ENCODE measurements around the gene GPC3. TPM values are rescaled to one million over a fixed set of nuclear protein-coding genes. Genes with fewer than 3 reads are reported as not detected.

Gene GPC3
- polyA plus RNA-seq, 3 donors: not detected

DNA sequence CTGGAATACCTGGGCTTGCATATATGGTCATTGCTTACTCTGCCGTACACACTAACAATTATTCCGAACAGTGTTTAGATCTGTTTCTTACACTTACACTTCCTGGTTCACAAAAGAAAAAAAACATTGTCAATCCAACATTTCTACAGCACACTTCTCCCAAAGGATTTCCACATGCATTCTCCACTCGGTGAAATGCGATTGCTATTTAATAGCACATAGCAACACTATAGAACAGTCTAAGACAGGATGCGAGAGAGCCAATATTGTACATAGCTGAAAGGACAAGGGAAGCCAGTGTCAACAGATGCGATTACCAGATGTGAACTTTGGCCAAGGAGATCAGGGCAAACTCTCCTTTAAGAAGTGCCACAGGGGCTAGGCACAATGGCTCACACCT, 349.4 kb downstream of the GPC3 start:
- Histone ChIP-seq H3K79me2 (ENCODE audit: insufficient read depth, low read length) (no peaks in the 10 kb centered on the region), H3K4me2 (replicated peaks; ENCODE audit: extremely low read depth, low read length, poor library complexity, severe bottlenecking) (no peak overlapping the region), H3K9ac (ENCODE audit: insufficient read depth, low read length, poor library complexity, severe bottlenecking) (no peak overlapping the region), H4K20me1 (ENCODE audit: insufficient read depth, low read length) (no peaks in the 10 kb centered on the region), H3K36me3 (replicated peaks in 1 of 2; ENCODE audit: control insufficient read depth in 1 of 2, insufficient read depth in 2 of 2, low read length in 2 of 2) (no peaks in the 10 kb centered on the region), H3K9me3 (replicated peaks in 1 of 2; ENCODE audit: control insufficient read depth in 1 of 2, insufficient read depth in 1 of 2, low read length in 2 of 2) (no peaks in the 10 kb centered on the region), H2AFZ (ENCODE audit: insufficient read depth, low read depth, low read length, poor library complexity, severe bottlenecking) (no peak overlapping the region), H3K27ac (ENCODE audit: low read depth in 1 of 2, low read length in 2 of 2) (no peak overlapping the region), H3K27me3 (ENCODE audit: control insufficient read depth in 2 of 2, insufficient read depth in 2 of 2, low read length in 2 of 2) (no peaks in the 10 kb centered on the region), H3K4me3 (replicated peaks in 1 of 3; ENCODE audit: low read depth in 2 of 3, low read length in 3 of 3) (no peak overlapping the region), H3K4me1 (ENCODE audit: control insufficient read depth in 1 of 2, insufficient read depth in 2 of 2, low read length in 2 of 2) (no peaks in the 10 kb centered on the region)
- H3K4me3 Mint-ChIP-seq: no peak overlapping the region
- H3K36me3 Mint-ChIP-seq: no peaks in the 10 kb centered on the region
- intact Hi-C loops (cut with micrococcal nuclease): no loop called here
- peaks cover 0 to 11% (median 0%) of the 10 kb centered on the region in 3 donors for H3K27me3 Mint-ChIP-seq (ENCODE audit: low read depth in 3 of 3)
- TF ChIP-seq CTCF (IDR thresholded peaks at IDR 0.05): no peak
- no peak overlapping the region for H3K27ac Mint-ChIP-seq
- no peak for DNase-seq
- WGBS (ENCODE audit: insufficient coverage): no CpG with 5 or more reads among the region's 6 CpGs
- no peaks in the 10 kb centered on the region for H3K4me1 Mint-ChIP-seq
- H3K9me3 Mint-ChIP-seq: no peaks in the 10 kb centered on the region

GRCh38 chrX:133634416-133634815, 351.0 kb downstream of the GPC3 start:
- Histone ChIP-seq H3K36me3 (replicated peaks in 1 of 2; ENCODE audit: control insufficient read depth in 1 of 2, insufficient read depth in 2 of 2, low read length in 2 of 2) (no peaks in the 10 kb centered on the region), H4K20me1 (ENCODE audit: insufficient read depth, low read length) (no peaks in the 10 kb centered on the region), H3K4me1 (ENCODE audit: control insufficient read depth in 1 of 2, insufficient read depth in 2 of 2, low read length in 2 of 2) (no peaks in the 10 kb centered on the region), H3K4me3 (replicated peaks in 1 of 3; ENCODE audit: low read depth in 2 of 3, low read length in 3 of 3) (no peak overlapping the region), H3K9me3 (replicated peaks in 1 of 2; ENCODE audit: control insufficient read depth in 1 of 2, insufficient read depth in 1 of 2, low read length in 2 of 2) (no peaks in the 10 kb centered on the region), H3K79me2 (ENCODE audit: insufficient read depth, low read length) (no peaks in the 10 kb centered on the region), H3K27me3 (ENCODE audit: control insufficient read depth in 2 of 2, insufficient read depth in 2 of 2, low read length in 2 of 2) (no peaks in the 10 kb centered on the region), H3K9ac (ENCODE audit: insufficient read depth, low read length, poor library complexity, severe bottlenecking) (no peak overlapping the region), H3K4me2 (replicated peaks; ENCODE audit: extremely low read depth, low read length, poor library complexity, severe bottlenecking) (no peak overlapping the region), H3K27ac (ENCODE audit: low read depth in 1 of 2, low read length in 2 of 2) (no peak overlapping the region), H2AFZ (ENCODE audit: insufficient read depth, low read depth, low read length, poor library complexity, severe bottlenecking) (no peak overlapping the region)
- Mint-ChIP-seq H3K27ac (no peak overlapping the region), H3K27me3 (ENCODE audit: low read depth in 3 of 3) (peaks cover 0 to 15% (median 0%) of the 10 kb centered on the region in 3 donors), H3K4me1 (no peaks in the 10 kb centered on the region), H3K4me3 (no peak overlapping the region), H3K36me3 (no peaks in the 10 kb centered on the region), H3K9me3 (no peaks in the 10 kb centered on the region)
- no peak for DNase-seq
- no peak for TF ChIP-seq CTCF (IDR thresholded peaks at IDR 0.05)
- intact Hi-C loops (cut with micrococcal nuclease): no loop called here
- no CpG with 5 or more reads among the region's 1 CpG for WGBS (ENCODE audit: insufficient coverage)
